GM21390 (cell line): ENCODE measurements around the gene TUG1.

Source experiments
- ATAC-seq: cut with Tn5 transposase; IDR thresholded peaks from one replicate; pipeline ENCODE4 v1.9.1; 2021; ENCODE audit not compliant: unreplicated experiment

TUG1 gene

DNA sequence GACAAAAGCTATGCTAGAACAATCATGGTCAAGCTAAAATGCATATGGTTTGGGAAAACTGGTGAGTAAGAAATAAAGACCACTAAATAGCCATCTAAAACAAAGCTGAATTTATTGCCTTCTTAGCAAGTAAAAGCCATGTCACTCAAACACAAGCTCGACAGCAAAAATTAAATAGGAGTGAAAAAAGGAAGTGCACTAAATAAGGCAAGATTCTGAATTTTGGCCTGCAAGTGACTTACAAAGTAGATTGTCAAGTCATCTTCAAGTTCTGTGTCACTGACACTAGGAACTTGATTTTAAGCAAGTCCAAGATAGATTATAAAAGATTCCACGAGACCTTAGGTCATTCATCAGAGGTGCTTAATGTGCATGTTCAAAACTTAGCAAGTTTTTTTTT is 27.4 kb downstream of the TUG1 start:
- no peak for ATAC-seq

DNA sequence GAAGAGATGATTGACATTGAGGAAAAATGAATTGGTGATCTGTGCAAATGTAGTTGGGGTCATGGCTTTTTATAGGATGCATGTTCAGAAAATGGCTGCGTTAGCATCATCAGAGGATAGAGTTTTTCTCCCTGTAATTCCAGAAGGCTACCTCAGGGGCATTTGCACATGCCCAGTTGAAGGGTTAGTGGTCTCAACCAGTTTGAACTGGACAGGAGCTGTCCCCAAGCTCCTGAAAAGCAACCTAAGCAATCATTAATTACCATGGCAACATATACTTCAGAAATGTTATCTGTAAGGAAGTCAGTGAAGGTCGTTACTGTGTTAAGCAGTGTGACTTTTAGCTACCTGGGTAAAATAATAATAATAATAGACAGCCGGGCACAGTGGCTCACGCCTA is 29.3 kb downstream of the TUG1 start:
- ATAC-seq = no peak

DNA sequence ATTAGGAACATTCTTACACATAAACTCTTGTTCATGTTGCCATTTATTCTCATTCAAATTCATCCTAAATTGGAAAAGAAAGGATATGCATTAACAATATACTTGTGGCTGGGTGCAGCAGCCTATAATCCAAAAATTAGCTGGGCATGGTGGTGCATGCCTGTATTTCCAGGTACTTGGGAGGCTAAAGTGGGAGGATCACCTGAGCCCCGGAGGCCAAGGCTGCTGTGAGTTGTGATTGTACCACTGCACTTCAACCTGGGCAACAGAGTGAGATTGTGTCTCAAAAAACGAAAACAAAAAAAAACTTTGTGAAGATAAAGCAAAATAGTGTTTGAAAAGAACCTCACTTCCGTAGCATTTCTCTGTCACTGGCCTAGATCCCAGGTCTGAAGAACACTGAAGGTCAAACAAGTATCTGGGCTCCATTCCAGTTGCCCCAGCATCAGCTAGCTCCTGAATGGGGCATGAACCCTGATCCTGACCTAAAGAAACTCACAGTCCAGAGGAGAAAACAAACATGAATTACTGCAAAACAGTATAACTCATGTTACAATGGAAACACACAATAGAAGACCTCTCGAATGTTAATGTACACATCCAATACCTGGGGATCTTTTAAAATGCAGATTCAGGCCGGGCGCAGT is 32.2 kb downstream of the TUG1 start:
- no peak for ATAC-seq

DNA sequence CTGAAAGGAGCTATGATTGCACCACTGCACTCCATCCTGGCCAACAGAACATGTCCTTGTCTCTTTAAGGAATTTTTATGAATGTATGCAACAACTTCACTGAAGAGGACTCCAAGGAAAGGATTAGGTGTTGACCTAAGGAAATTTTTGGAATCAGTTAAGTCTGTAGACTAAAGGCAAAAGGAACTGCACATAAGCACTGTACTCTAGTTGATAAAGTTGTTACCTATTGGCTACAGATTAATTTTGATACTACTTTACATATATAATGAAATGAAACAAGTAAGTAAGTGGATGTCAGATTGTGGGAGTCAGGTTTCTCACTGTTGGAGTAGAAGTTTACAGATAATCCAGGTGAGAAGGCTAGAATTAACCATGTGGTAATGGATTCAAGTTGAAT is 36.5 kb downstream of the TUG1 start:
- ATAC-seq = no peak

DNA sequence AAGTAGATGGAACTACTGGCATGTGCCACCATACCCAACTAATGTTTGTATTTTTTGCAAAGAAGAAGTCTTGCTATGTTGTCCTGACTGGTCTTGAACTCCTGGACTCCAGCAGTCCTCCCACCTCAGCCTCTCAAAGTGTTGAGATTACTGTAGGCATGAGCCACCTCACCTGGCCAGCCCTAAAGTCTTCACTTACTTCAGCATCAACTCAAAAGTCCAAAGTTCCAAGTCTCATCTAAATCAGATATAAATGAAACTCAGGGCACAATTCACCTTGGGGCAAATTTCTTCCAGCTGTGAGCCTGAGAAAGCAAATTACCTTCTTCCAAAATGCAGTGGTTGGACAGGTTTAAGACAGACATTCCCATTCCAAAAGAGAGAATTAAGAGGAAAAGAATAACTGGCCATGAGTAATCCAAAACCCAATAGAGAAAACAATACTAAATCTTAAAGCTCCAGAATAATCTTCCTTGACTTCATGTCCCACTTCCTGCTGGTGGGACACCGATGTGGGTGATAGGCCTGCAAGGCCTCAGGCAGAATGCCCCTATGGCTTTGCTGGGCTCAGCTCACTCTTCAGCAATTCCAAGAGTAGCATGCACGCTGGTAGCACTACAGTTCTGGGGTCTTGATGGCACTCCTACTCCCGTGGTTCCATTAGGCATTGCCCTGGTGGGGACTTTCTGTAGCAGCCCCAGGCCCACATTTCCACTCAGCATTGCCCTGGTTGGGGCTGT is 50.3 kb downstream of the TUG1 start:
- ATAC-seq = no peak

DNA sequence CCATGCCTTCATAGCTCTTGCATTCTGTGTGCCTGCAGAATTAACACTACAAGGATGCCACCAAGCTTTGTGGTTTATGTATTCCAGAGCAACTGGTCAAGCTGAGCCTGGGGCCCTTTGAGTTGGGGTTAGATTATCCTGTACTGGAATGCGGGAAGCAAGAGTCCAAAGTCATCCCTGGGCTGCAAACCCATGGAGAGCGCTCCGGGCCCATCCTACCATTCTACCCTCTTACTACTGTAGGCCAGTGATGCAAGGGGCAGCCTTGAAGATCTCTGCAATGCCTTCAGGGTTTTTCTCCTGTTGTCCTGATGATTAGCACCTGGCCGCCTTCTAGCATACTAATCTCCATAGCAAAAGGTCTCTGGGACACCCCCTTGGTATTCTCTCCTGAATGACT is 51.3 kb downstream of the TUG1 start:
- no peak for ATAC-seq

DNA sequence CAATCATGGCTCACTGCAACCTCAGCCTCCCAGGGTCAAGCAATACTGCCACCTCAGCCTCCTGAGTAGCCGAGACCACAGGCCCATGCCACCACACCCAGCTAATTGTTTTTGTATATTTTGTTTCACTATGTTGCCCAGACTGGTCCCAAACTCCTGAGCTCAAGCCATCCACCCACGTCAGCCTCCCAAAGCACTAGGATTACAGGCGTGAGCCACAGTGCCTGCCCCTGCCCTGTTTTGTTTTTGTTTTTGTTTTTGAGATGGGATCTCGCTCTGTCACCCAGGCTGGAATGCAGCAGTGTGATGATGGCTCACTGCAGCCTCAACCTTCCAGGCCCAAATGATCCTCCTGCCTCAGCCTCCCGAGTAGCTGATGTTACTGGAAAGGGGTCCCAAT is 53.5 kb downstream of the TUG1 start:
- ATAC-seq = no peak
